Measurements from ENCODE around the gene KCNN1.
A peak's percentile ranks its signal among the peaks of the same experiment; 100 is the strongest.

KCNN1 gene

GRCh38 chr19:17989425-17990094, 22.7 kb downstream of the KCNN1 start:
- no peak for DNase-seq (ENCODE audit: extremely low spot score)
- TF ChIP-seq BHLHE40 (IDR thresholded peaks at IDR 0.05; ENCODE audit: borderline replicate concordance) (no peak), ARNT (IDR thresholded peaks at IDR 0.05) (no peak), SP1 (IDR thresholded peaks at IDR 0.05) (no peak), ZNF384 (IDR thresholded peaks at IDR 0.05) (no peak), PKNOX1 (IDR thresholded peaks at IDR 0.05) (no peak), L3MBTL2 (conservative IDR thresholded peaks at IDR 0.05) (no peak), CTBP1 (IDR thresholded peaks at IDR 0.05; ENCODE audit: borderline replicate concordance) (no peak), FOXA1 (IDR thresholded peaks at IDR 0.05) (no peak), NFRKB (IDR thresholded peaks at IDR 0.05) (no peak), FOXM1 (IDR thresholded peaks at IDR 0.05; ENCODE audit: borderline replicate concordance) (no peak), ELF4 (IDR thresholded peaks at IDR 0.05) (no peak), HDGF (IDR thresholded peaks at IDR 0.05; ENCODE audit: borderline replicate concordance) (no peak), TARDBP (IDR thresholded peaks at IDR 0.05) (no peak), LEF1 (IDR thresholded peaks at IDR 0.05; ENCODE audit: borderline replicate concordance) (no peak), SUZ12 (IDR thresholded peaks at IDR 0.05) (no peak), FOXK2 (IDR thresholded peaks at IDR 0.05) (no peak)
- POLR2A ChIA-PET = no interaction called here
- CTCF ChIA-PET = no interaction called here

- CTCF ChIA-PET = interaction anchor here (5.7 kb wide), 1 partner anchor 56 kb away, joined by 44 read pairs; no protein-coding TSS in a partner anchor
- TF ChIP-seq NFRKB (IDR thresholded peaks at IDR 0.05) (no peak), PKNOX1 (IDR thresholded peaks at IDR 0.05) (no peak)
- POLR2A ChIA-PET = no interaction called here
- DNase-seq (ENCODE audit: extremely low spot score) = no peak
Measured at GRCh38 chr19:17993076-17993813, 26.3 kb downstream of the KCNN1 start.

DNA sequence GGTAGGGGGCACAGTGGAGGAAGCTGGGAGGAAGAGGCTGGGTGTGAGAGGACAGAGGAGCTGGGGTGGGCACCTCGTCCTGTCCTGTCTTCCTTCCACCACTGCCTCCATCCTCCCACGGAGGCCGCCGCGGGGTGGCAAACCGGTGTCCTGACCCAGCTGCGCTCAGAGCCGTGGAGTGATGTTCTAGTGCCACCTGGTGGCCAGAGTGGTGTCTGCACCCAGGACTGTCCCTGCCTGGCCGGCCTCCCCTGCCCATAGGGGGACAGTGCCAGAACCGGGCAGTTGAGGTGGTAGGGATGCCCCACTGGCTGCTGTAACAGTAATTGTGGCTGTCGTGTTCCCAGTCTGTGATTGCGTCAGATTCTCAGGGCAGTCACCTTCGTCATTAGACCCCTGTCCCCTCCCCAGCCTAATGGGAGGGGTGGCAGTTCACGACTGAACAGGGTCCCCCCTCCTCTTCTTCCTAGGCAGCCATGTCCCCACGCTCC, 30.0 kb downstream of the KCNN1 start:
- TF ChIP-seq TARDBP (IDR thresholded peaks at IDR 0.05) = no peak
- TF ChIP-seq PKNOX1 (IDR thresholded peaks at IDR 0.05) = no peak
- no peak for TF ChIP-seq L3MBTL2 (conservative IDR thresholded peaks at IDR 0.05)
- no peak for TF ChIP-seq FOXM1 (IDR thresholded peaks at IDR 0.05; ENCODE audit: borderline replicate concordance)
- TF ChIP-seq ELF4 (IDR thresholded peaks at IDR 0.05) = no peak
- TF ChIP-seq BHLHE40 (IDR thresholded peaks at IDR 0.05; ENCODE audit: borderline replicate concordance) = no peak
- TF ChIP-seq ARNT (IDR thresholded peaks at IDR 0.05) = no peak
- no peak for TF ChIP-seq HDGF (IDR thresholded peaks at IDR 0.05; ENCODE audit: borderline replicate concordance)
- TF ChIP-seq NFRKB (IDR thresholded peaks at IDR 0.05) = no peak
- TF ChIP-seq SP1 (IDR thresholded peaks at IDR 0.05) = no peak
- TF ChIP-seq FOXA1 (IDR thresholded peaks at IDR 0.05) = no peak
- TF ChIP-seq LEF1 (IDR thresholded peaks at IDR 0.05; ENCODE audit: borderline replicate concordance) = no peak
- no peak for TF ChIP-seq SUZ12 (IDR thresholded peaks at IDR 0.05)
- no peak for TF ChIP-seq ZNF384 (IDR thresholded peaks at IDR 0.05)
- TF ChIP-seq FOXK2 (IDR thresholded peaks at IDR 0.05) = no peak
- no peak for TF ChIP-seq CTBP1 (IDR thresholded peaks at IDR 0.05; ENCODE audit: borderline replicate concordance)
- DNase-seq (ENCODE audit: extremely low spot score) = peak; percentile 90
- ChIA-PET CTCF (interaction anchor here (0.5 to 5.7 kb wide), 6 partner anchors 26 to 126 kb away, joined by 3 to 44 read pairs (median 6); no protein-coding TSS in a partner anchor), POLR2A (no interaction called here)

DNA sequence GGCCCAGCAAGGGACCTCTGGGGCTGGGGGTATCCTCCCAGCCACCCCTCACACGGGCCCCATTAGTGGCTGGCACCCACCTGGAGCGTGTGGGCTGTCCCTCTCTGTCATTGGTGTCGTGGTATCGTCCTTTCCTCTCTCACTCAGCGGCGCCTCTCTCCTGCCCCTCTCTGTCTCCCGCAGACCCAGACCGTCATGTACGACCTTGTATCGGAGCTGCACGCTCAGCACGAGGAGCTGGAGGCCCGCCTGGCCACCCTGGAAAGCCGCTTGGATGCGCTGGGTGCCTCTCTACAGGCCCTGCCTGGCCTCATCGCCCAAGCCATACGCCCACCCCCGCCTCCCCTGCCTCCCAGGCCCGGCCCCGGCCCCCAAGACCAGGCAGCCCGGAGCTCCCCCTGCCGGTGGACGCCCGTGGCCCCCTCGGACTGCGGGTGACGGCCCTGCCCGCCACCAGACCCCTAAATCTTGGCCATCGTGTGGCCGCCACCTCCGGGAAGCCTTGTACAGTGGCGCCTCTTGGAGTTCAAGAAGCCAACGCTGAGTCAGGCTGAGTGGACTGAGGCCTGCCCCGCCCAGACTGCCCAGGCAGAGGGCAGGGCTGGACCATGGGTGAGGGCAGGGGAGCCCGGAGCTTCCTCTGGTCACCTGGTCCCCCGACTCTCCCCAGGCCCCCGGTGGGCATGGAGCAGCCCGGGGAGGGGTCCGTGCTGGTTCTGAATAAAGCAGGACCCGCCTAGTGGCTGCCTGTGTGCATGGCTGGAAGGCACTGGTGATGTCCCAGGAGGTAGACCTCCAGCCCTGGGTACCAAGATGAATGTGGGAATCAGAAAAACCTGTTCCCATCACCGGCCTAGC, 31.3 kb downstream of the KCNN1 start:
- TF ChIP-seq ARNT (IDR thresholded peaks at IDR 0.05) (no peak), ELF4 (IDR thresholded peaks at IDR 0.05) (no peak), LEF1 (IDR thresholded peaks at IDR 0.05; ENCODE audit: borderline replicate concordance) (no peak), FOXK2 (IDR thresholded peaks at IDR 0.05) (no peak), FOXM1 (IDR thresholded peaks at IDR 0.05; ENCODE audit: borderline replicate concordance) (no peak), L3MBTL2 (conservative IDR thresholded peaks at IDR 0.05) (no peak), TARDBP (IDR thresholded peaks at IDR 0.05) (no peak), BHLHE40 (IDR thresholded peaks at IDR 0.05; ENCODE audit: borderline replicate concordance) (no peak), NFRKB (IDR thresholded peaks at IDR 0.05) (no peak), FOXA1 (IDR thresholded peaks at IDR 0.05) (no peak), HDGF (IDR thresholded peaks at IDR 0.05; ENCODE audit: borderline replicate concordance) (no peak), SP1 (IDR thresholded peaks at IDR 0.05) (no peak), CTBP1 (IDR thresholded peaks at IDR 0.05; ENCODE audit: borderline replicate concordance) (no peak)
- CTCF ChIA-PET = interaction anchor here (0.6 to 5.7 kb wide), 7 partner anchors 21 to 256 kb away, joined by 3 to 44 read pairs (median 4); partner anchors contain the start of gene CCDC124
- DNase-seq (ENCODE audit: extremely low spot score) = peak; percentile 31
- POLR2A ChIA-PET = interaction anchor here (1.3 kb wide), 1 partner anchor 62 kb away, joined by 4 read pairs; no protein-coding TSS in a partner anchor

GRCh38 chr19:17998827-17999150, 31.9 kb downstream of the KCNN1 start:
- no peak for DNase-seq (ENCODE audit: extremely low spot score)
- CTCF ChIA-PET = interaction anchor here (0.6 to 1.0 kb wide), 2 partner anchors 60 to 66 kb away, joined by 3 read pairs; partner anchors contain the start of gene CCDC124
- TF ChIP-seq SP1 (IDR thresholded peaks at IDR 0.05) (no peak), PKNOX1 (IDR thresholded peaks at IDR 0.05) (no peak), ZNF384 (IDR thresholded peaks at IDR 0.05) (no peak), FOXA1 (IDR thresholded peaks at IDR 0.05) (no peak)
- POLR2A ChIA-PET = interaction anchor here (1.3 kb wide), 1 partner anchor 62 kb away, joined by 4 read pairs; no protein-coding TSS in a partner anchor
